Activated CD4-positive, CD25-positive, alpha-beta regulatory T cell (primary cell): ENCODE results near the gene HOXB13.

Source experiments
- DNase-seq, 4 experiments: peaks; one replicate each; lab custom pipeline; 2025; lab: John Stamatoyannopoulos, UW

Gene HOXB13

GRCh38 chr17:48748718-48749566, 20.4 kb upstream of the HOXB13 start:
- DNase-seq = no peak

GRCh38 chr17:48747445-48748363, 19.2 kb upstream of the HOXB13 start:
- DNase-seq = no peak

GRCh38 chr17:48746916-48747444, 18.4 kb upstream of the HOXB13 start:
- no peak for DNase-seq

- DNase-seq = no peak
Observed at GRCh38 chr17:48745381-48746275, 17.1 kb upstream of the HOXB13 start.

GRCh38 chr17:48740537-48740936, 12.0 kb upstream of the HOXB13 start:
- DNase-seq = no peak

GRCh38 chr17:48738803-48739526, 10.4 kb upstream of the HOXB13 start:
- DNase-seq = no peak

- no peak for DNase-seq
Observed at GRCh38 chr17:48738424-48738802, 9.9 kb upstream of the HOXB13 start.

- no peak for DNase-seq
Observed at GRCh38 chr17:48737330-48738043, 8.9 kb upstream of the HOXB13 start.

- no peak for DNase-seq
Observed at GRCh38 chr17:48735062-48735351, 6.5 kb upstream of the HOXB13 start.

GRCh38 chr17:48734333-48735061, 5.9 kb upstream of the HOXB13 start:
- no peak for DNase-seq

GRCh38 chr17:48733632-48734328, 5.2 kb upstream of the HOXB13 start:
- DNase-seq = no peak

- no peak for DNase-seq
Observed at GRCh38 chr17:48732688-48733629, 4.4 kb upstream of the HOXB13 start.

GRCh38 chr17:48731355-48731754, 2.8 kb upstream of the HOXB13 start:
- DNase-seq = no peak

GRCh38 chr17:48730240-48730550, 1.6 kb upstream of the HOXB13 start:
- DNase-seq = no peak

GRCh38 chr17:48729335-48730239, 1.0 kb upstream of the HOXB13 start:
- DNase-seq = no peak

- DNase-seq = no peak
Observed at GRCh38 chr17:48727415-48728175, 955 bp downstream of the HOXB13 start.

- DNase-seq = no peak
Observed at GRCh38 chr17:48726916-48727286, 1.6 kb downstream of the HOXB13 start.
